IgD-negative memory B cell (primary cell): ENCODE data around the gene SOX5. TPM values are rescaled to one million over a fixed set of nuclear protein-coding genes. Genes with fewer than 3 reads are reported as not detected.
"Not testable (repeated sequence)": the region's sequence is repeated elsewhere in the genome, so short reads cannot be mapped to it uniquely, and the experiment has no call there.

ENCODE experiments used
- H3K27ac Mint-ChIP-seq, 3 donors: one replicate each; pipeline ENCODE4 v1.8.0; 2020 to 2022; ENCODE audit warnings: mild to moderate bottlenecking in 3 of 3, mixed read lengths in 3 of 3, moderate library complexity in 1 of 3
- H3K27me3 Mint-ChIP-seq: one replicate; pipeline ENCODE4 v1.8.0; 2021; ENCODE audit warnings: mixed read lengths
- H3K36me3 Mint-ChIP-seq: one replicate; pipeline ENCODE4 v1.8.0; 2020; ENCODE audit warnings: mild to moderate bottlenecking, mixed read lengths
- H3K4me1 Mint-ChIP-seq, 3 donors: one replicate each; pipeline ENCODE4 v1.8.0; 2020 to 2022; ENCODE audit warnings: mixed read lengths in 3 of 3, mild to moderate bottlenecking in 1 of 3
- H3K4me3 Mint-ChIP-seq, 4 donors: one replicate each; pipeline ENCODE4 v1.8.0; 2020 to 2022; ENCODE audit warnings: mild to moderate bottlenecking in 4 of 4, mixed read lengths in 4 of 4, moderate library complexity in 3 of 4
- H3K9me3 Mint-ChIP-seq, 3 donors: one replicate each; pipeline ENCODE4 v1.8.0; 2020 to 2021; ENCODE audit warnings: mixed read lengths in 3 of 3, mild to moderate bottlenecking in 1 of 3
- polyA plus RNA-seq: library from polyadenylated mRNA; unstranded; fragments of 300-500 nt; fragmentation: Illumina TruSeq; gene quantifications from one replicate; pipeline ENCODE4 v1.2.3, GENCODE V29; 2021

Gene SOX5
- polyA plus RNA-seq, 1 donor from 2014 or later: 11.0 TPM

- Mint-ChIP-seq H3K9me3 (no peaks in the 10 kb centered on the region), H3K27ac (no peak overlapping the region), H3K36me3 (no peaks in the 10 kb centered on the region), H3K4me1 (no peaks in the 10 kb centered on the region), H3K4me3 (no peak overlapping the region), H3K27me3 (no peaks in the 10 kb centered on the region)
Measured at GRCh38 chr12:23726646-23727045, 222.8 kb downstream of the SOX5 start.

GRCh38 chr12:23722655-23723054 lies 226.8 kb downstream of the SOX5 start:
- H3K27me3 Mint-ChIP-seq: no peaks in the 10 kb centered on the region
- no peaks in the 10 kb centered on the region for H3K9me3 Mint-ChIP-seq
- H3K27ac Mint-ChIP-seq: no peak overlapping the region
- H3K4me3 Mint-ChIP-seq: no peak overlapping the region
- no peaks in the 10 kb centered on the region for H3K4me1 Mint-ChIP-seq
- no peaks in the 10 kb centered on the region for H3K36me3 Mint-ChIP-seq

GRCh38 chr12:23721268-23721667 lies 228.2 kb downstream of the SOX5 start:
- Mint-ChIP-seq H3K27me3 (no peaks in the 10 kb centered on the region), H3K9me3 (no peaks in the 10 kb centered on the region), H3K36me3 (no peaks in the 10 kb centered on the region)

GRCh38 chr12:23719493-23719892 lies 230.0 kb downstream of the SOX5 start:
- Mint-ChIP-seq H3K9me3 (no peaks in the 10 kb centered on the region), H3K36me3 (no peaks in the 10 kb centered on the region), H3K4me3 (no peak overlapping the region), H3K27me3 (no peaks in the 10 kb centered on the region), H3K27ac (no peak overlapping the region), H3K4me1 (no peaks in the 10 kb centered on the region)

More at GRCh38 chr12:23721268-23721667, 228.2 kb downstream of the SOX5 start:
- Mint-ChIP-seq H3K4me1 (no peaks in the 10 kb centered on the region), H3K27ac (no peak overlapping the region), H3K4me3 (no peak overlapping the region)

- H3K27me3 Mint-ChIP-seq, H3K36me3 Mint-ChIP-seq, H3K4me3 Mint-ChIP-seq, H3K4me1 Mint-ChIP-seq, H3K27ac Mint-ChIP-seq, H3K9me3 Mint-ChIP-seq: not testable (repeated sequence)
Measured at GRCh38 chr12:23710361-23710760, 239.1 kb downstream of the SOX5 start.

GRCh38 chr12:23708185-23708837 lies 241.2 kb downstream of the SOX5 start:
- H3K9me3 Mint-ChIP-seq: no peaks in the 10 kb centered on the region
- H3K27me3 Mint-ChIP-seq: no peaks in the 10 kb centered on the region
- peaks cover 4% of the 10 kb centered on the region for H3K36me3 Mint-ChIP-seq
- H3K4me3 Mint-ChIP-seq: peak overlapping the region in 1 of 4 donors; percentile 17
- H3K27ac Mint-ChIP-seq: no peak overlapping the region
- no peaks in the 10 kb centered on the region for H3K4me1 Mint-ChIP-seq

- Mint-ChIP-seq H3K27me3 (no peaks in the 10 kb centered on the region), H3K27ac (no peak overlapping the region), H3K4me3 (no peak overlapping the region), H3K36me3 (peaks cover 4% of the 10 kb centered on the region), H3K4me1 (no peaks in the 10 kb centered on the region), H3K9me3 (no peaks in the 10 kb centered on the region)
Measured at GRCh38 chr12:23707270-23707669, 242.2 kb downstream of the SOX5 start.

GRCh38 chr12:23704992-23705943 lies 244.2 kb downstream of the SOX5 start:
- Mint-ChIP-seq H3K9me3 (no peaks in the 10 kb centered on the region), H3K4me3 (no peak overlapping the region), H3K27ac (no peak overlapping the region), H3K4me1 (no peaks in the 10 kb centered on the region), H3K27me3 (no peaks in the 10 kb centered on the region), H3K36me3 (peaks cover 4% of the 10 kb centered on the region)

GRCh38 chr12:23703051-23703450 lies 246.4 kb downstream of the SOX5 start:
- no peaks in the 10 kb centered on the region for H3K9me3 Mint-ChIP-seq
- no peaks in the 10 kb centered on the region for H3K4me1 Mint-ChIP-seq
- no peak overlapping the region for H3K4me3 Mint-ChIP-seq
- H3K36me3 Mint-ChIP-seq: peaks cover 1% of the 10 kb centered on the region
- H3K27me3 Mint-ChIP-seq: no peaks in the 10 kb centered on the region
- no peak overlapping the region for H3K27ac Mint-ChIP-seq

GRCh38 chr12:23699031-23699430 lies 250.4 kb downstream of the SOX5 start:
- Mint-ChIP-seq H3K4me3 (no peak overlapping the region), H3K9me3 (peaks cover 0 to 4% (median 1%) of the 10 kb centered on the region in 3 donors), H3K36me3 (peaks cover 1% of the 10 kb centered on the region), H3K27ac (no peak overlapping the region), H3K27me3 (no peaks in the 10 kb centered on the region), H3K4me1 (no peaks in the 10 kb centered on the region)

- Mint-ChIP-seq H3K9me3 (peaks cover 0 to 6% (median 2%) of the 10 kb centered on the region in 3 donors), H3K4me3 (no peak overlapping the region), H3K4me1 (no peaks in the 10 kb centered on the region), H3K27me3 (no peaks in the 10 kb centered on the region), H3K36me3 (no peaks in the 10 kb centered on the region), H3K27ac (no peak overlapping the region)
Measured at GRCh38 chr12:23694920-23695319, 254.6 kb downstream of the SOX5 start.

GRCh38 chr12:23694307-23694706 lies 255.2 kb downstream of the SOX5 start:
- peaks cover 0 to 6% (median 2%) of the 10 kb centered on the region in 3 donors for H3K9me3 Mint-ChIP-seq
- no peak overlapping the region for H3K4me3 Mint-ChIP-seq
- no peaks in the 10 kb centered on the region for H3K36me3 Mint-ChIP-seq
- H3K27me3 Mint-ChIP-seq: no peaks in the 10 kb centered on the region
- no peak overlapping the region for H3K27ac Mint-ChIP-seq
- no peaks in the 10 kb centered on the region for H3K4me1 Mint-ChIP-seq

- Mint-ChIP-seq H3K36me3 (no peaks in the 10 kb centered on the region), H3K27ac (no peak overlapping the region), H3K4me1 (peaks cover 2 to 21% (median 6%) of the 10 kb centered on the region in 3 donors), H3K9me3 (no peaks in the 10 kb centered on the region), H3K4me3 (no peak overlapping the region), H3K27me3 (no peaks in the 10 kb centered on the region)
Measured at GRCh38 chr12:23687947-23688346, 261.5 kb downstream of the SOX5 start.

- H3K27me3 Mint-ChIP-seq: no peaks in the 10 kb centered on the region
- no peaks in the 10 kb centered on the region for H3K36me3 Mint-ChIP-seq
- H3K4me3 Mint-ChIP-seq: peak overlapping the region in 1 of 4 donors; percentile 5
- no peak overlapping the region for H3K27ac Mint-ChIP-seq
- no peaks in the 10 kb centered on the region for H3K9me3 Mint-ChIP-seq
- peaks cover 2 to 21% (median 6%) of the 10 kb centered on the region in 3 donors for H3K4me1 Mint-ChIP-seq
Measured at GRCh38 chr12:23686095-23686494, 263.4 kb downstream of the SOX5 start.

GRCh38 chr12:23684121-23684520 lies 265.3 kb downstream of the SOX5 start:
- Mint-ChIP-seq H3K27me3 (no peaks in the 10 kb centered on the region), H3K4me1 (peaks cover 2 to 21% (median 6%) of the 10 kb centered on the region in 3 donors), H3K4me3 (no peak overlapping the region), H3K36me3 (peaks cover 1% of the 10 kb centered on the region), H3K27ac (no peak overlapping the region), H3K9me3 (no peaks in the 10 kb centered on the region)
